ENCODE measurements around the gene HOXA3. TPM values are rescaled to one million over a fixed set of nuclear protein-coding genes. Genes with fewer than 3 reads are reported as not detected.

The HOXA3 gene
- total and polyA plus RNA-seq, 8 donors: 0.87 to 42.6 (median 5.0) TPM

GRCh38 chr7:27182861-27183681, 30.7 kb upstream of the HOXA3 start:
- Histone ChIP-seq H3K4me1 (peaks cover 30 to 53% (median 46%) of the 10 kb centered on the region in 4 donors), H3K36me3 (no peaks in the 10 kb centered on the region), H3K4me3 (peak overlapping the region in 1 of 4 donors; percentile 10), H3K9me3 (peaks cover 0 to 9% (median 0%) of the 10 kb centered on the region in 4 donors), H3K27ac (no peak overlapping the region), H3K27me3 (peaks cover 65 to 100% (median 93%) of the 10 kb centered on the region in 3 donors)
- TF ChIP-seq EP300 (IDR thresholded peaks at IDR 0.05) (no peak), POLR2A (IDR thresholded peaks at IDR 0.05) (no peak), CTCF (IDR thresholded peaks at IDR 0.05) (no peak), POLR2AphosphoS5 (IDR thresholded peaks at IDR 0.05) (no peak)
- intact Hi-C loops (cut with DNase I; ENCODE audit: low total_unique reads): no loop called here
- peak in 1 of 2 donors; percentile 16 for DNase-seq
- 9 to 16% (median 12%) methylated on average over 30 to 39 of the region's 39 CpGs for WGBS, 5 donors

- intact Hi-C loops (cut with DNase I; ENCODE audit: low total_unique reads): no loop called here
- peak in 1 of 2 donors; percentile 5 for DNase-seq
- H3K4me1 ChIP-seq: peaks cover 25 to 46% (median 40%) of the 10 kb centered on the region in 4 donors
- H3K9me3 ChIP-seq: peaks cover 0 to 6% (median 0%) of the 10 kb centered on the region in 4 donors
- no peaks in the 10 kb centered on the region for H3K36me3 ChIP-seq
- 27 to 42% (median 31%) methylated on average over 3 to 4 of the region's 4 CpGs for WGBS, 5 donors
- TF ChIP-seq POLR2AphosphoS5 (IDR thresholded peaks at IDR 0.05): no peak
- no peak for TF ChIP-seq POLR2A (IDR thresholded peaks at IDR 0.05)
- no peak for TF ChIP-seq EP300 (IDR thresholded peaks at IDR 0.05)
- H3K27ac ChIP-seq: no peak overlapping the region
- peaks cover 60 to 100% (median 93%) of the 10 kb centered on the region in 3 donors for H3K27me3 ChIP-seq
- no peak overlapping the region for H3K4me3 ChIP-seq
Observed at GRCh38 chr7:27182285-27182841, 30.0 kb upstream of the HOXA3 start.

GRCh38 chr7:27181795-27182275, 29.5 kb upstream of the HOXA3 start:
- 34 to 57% (median 42%) methylated on average over 4 of the region's 4 CpGs for WGBS, 5 donors
- TF ChIP-seq EP300 (IDR thresholded peaks at IDR 0.05) (no peak), POLR2AphosphoS5 (IDR thresholded peaks at IDR 0.05) (no peak), POLR2A (IDR thresholded peaks at IDR 0.05) (no peak), CTCF (IDR thresholded peaks at IDR 0.05) (no peak)
- H3K27ac ChIP-seq: no peak overlapping the region
- H3K9me3 ChIP-seq: peaks cover 0 to 6% (median 0%) of the 10 kb centered on the region in 4 donors
- DNase-seq: peak in 1 of 2 donors; percentile 5
- H3K4me1 ChIP-seq: peaks cover 25 to 46% (median 39%) of the 10 kb centered on the region in 4 donors
- H3K4me3 ChIP-seq: no peak overlapping the region
- peaks cover 60 to 100% (median 93%) of the 10 kb centered on the region in 3 donors for H3K27me3 ChIP-seq
- no peaks in the 10 kb centered on the region for H3K36me3 ChIP-seq
- intact Hi-C loops (cut with DNase I; ENCODE audit: low total_unique reads): no loop called here

- TF ChIP-seq EP300 (IDR thresholded peaks at IDR 0.05) (no peak), POLR2AphosphoS5 (IDR thresholded peaks at IDR 0.05) (no peak), CTCF (IDR thresholded peaks at IDR 0.05) (no peak), POLR2A (IDR thresholded peaks at IDR 0.05) (no peak)
- Histone ChIP-seq H3K9me3 (peaks cover 0 to 6% (median 0%) of the 10 kb centered on the region in 4 donors), H3K4me1 (peaks cover 25 to 40% (median 36%) of the 10 kb centered on the region in 4 donors), H3K27ac (no peak overlapping the region), H3K4me3 (no peak overlapping the region), H3K27me3 (peaks cover 51 to 100% (median 93%) of the 10 kb centered on the region in 3 donors), H3K36me3 (no peaks in the 10 kb centered on the region)
- no peak for DNase-seq
- WGBS, 5 donors: 45 to 56% (median 52%) methylated on average over 12 of the region's 12 CpGs
- intact Hi-C loops (cut with DNase I; ENCODE audit: low total_unique reads): no loop called here
Observed at GRCh38 chr7:27180431-27181420, 28.3 kb upstream of the HOXA3 start.
